Memory B cell (primary cell): Measurements from ENCODE around the gene TCF25.
"Not testable (repeated sequence)": the region's sequence is repeated elsewhere in the genome, so short reads cannot be mapped to it uniquely, and the experiment has no call there.

Source experiments
- ATAC-seq: fragments of 150-1000 bp; cut with Tn5 transposase; 2 replicates; pipeline ENCODE4 v1.10.0; 2021; ENCODE audit warnings: low read depth, mild to moderate bottlenecking, moderate library complexity
- DNase-seq, 2 donors: peaks; one replicate each; pipeline ENCODE4 v3.0.0; 2022; ENCODE audit warnings: low spot score in 2 of 2
- H3K27ac Mint-ChIP-seq: one replicate; pipeline ENCODE4 v1.8.0; 2022; ENCODE audit warnings: mild to moderate bottlenecking, moderate library complexity, mixed read lengths
- H3K27me3 Mint-ChIP-seq: one replicate; pipeline ENCODE4 v1.8.0; 2022; ENCODE audit warnings: mixed read lengths
- H3K36me3 Mint-ChIP-seq: one replicate; pipeline ENCODE4 v1.8.0; 2022; ENCODE audit warnings: mild to moderate bottlenecking, mixed read lengths
- H3K4me1 Mint-ChIP-seq: one replicate; pipeline ENCODE4 v1.8.0; 2022; ENCODE audit warnings: mixed read lengths
- H3K4me3 Mint-ChIP-seq: one replicate; pipeline ENCODE4 v1.8.0; 2022; ENCODE audit warnings: mild to moderate bottlenecking, moderate library complexity, mixed read lengths
- H3K9me3 Mint-ChIP-seq: one replicate; pipeline ENCODE4 v1.8.0; 2022; ENCODE audit warnings: mixed read lengths

The TCF25 gene

DNA sequence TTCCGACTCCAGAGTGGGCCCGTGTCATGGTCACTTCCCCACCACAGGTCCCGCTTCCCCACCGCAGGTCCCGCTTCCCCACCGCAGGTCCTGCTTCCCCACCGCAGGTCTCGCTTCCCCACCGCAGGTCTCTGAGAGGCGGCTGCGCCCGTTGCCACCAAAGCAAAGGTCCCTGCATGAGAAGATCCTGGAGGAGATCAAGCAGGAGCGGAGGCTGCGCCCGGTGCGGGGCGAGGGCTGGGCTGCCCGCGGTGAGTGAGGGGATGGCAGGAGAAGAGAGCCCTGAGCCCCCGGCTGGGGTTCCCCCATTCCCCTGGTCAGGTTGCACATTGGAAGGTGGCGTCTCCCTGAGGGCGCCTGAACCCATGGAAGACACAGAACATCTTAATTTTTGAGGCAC is 17.4 kb upstream of the TCF25 start:
- ATAC-seq (no peak), DNase-seq (no peak)
- Mint-ChIP-seq H3K9me3 (peaks cover 2% of the 10 kb centered on the region), H3K4me1 (peaks cover 5% of the 10 kb centered on the region), H3K4me3 (no peak overlapping the region), H3K36me3 (peaks cover 3% of the 10 kb centered on the region), H3K27me3 (peaks cover 20% of the 10 kb centered on the region), H3K27ac (no peak overlapping the region)

DNA sequence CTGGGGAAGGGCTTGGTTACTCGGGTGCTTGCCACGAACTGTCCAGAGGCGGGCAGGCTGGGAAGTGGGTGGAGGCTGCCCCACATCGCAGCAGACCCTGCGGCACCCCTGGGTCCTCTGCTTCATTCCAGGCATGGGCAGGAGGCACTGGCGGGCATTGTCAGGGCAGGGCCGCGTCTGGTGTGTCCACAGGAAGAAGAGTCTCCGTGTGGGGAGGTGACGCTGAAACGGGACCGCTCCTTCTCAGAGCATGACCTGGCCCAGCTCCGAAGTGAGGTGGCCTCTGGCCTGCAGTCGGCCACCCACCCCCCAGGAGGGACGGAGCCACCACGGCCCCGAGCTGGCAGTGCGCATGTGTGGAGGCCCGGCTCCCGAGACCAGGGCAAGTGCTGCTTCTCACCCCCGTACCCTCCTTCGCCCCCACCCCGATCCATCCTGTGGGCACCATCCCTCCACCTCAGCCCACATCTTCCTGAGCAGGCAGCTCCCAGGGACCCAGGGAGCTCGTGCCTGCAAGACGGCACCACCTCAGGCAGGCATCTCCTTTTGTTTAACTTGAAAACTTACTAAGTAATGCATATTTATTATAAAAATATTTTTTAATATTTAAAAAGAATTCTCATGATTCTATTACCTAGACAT is 14.3 kb upstream of the TCF25 start:
- no peak overlapping the region for H3K27ac Mint-ChIP-seq
- H3K4me3 Mint-ChIP-seq, result no peak overlapping the region
- no peaks in the 10 kb centered on the region for H3K9me3 Mint-ChIP-seq
- H3K4me1 Mint-ChIP-seq, result peaks cover 19% of the 10 kb centered on the region
- no peak for DNase-seq
- H3K36me3 Mint-ChIP-seq, result no peaks in the 10 kb centered on the region
- H3K27me3 Mint-ChIP-seq, result peaks cover 14% of the 10 kb centered on the region
- ATAC-seq, result no peak

DNA sequence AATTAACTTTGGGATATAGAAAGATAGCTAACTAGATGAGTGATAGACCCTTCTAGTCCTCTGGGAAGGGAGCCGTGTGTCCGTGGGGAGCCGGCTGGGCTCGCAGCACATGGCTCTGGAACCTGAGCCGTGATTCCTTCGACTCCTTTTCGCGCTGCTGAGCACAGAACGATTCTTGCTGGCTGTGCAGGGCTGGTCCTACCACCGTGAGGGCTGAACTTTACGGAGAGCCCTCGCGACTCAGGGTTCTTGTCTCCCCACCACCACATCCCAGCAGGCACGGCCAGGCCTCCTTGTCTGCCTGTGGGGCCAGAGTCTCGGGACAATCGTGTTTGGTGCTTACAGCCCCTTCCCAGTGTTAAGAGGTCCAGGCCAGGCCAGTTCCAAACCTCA is 13.8 kb upstream of the TCF25 start:
- DNase-seq, result no peak
- peaks cover 22% of the 10 kb centered on the region for H3K4me1 Mint-ChIP-seq
- H3K9me3 Mint-ChIP-seq, result no peaks in the 10 kb centered on the region
- peaks cover 12% of the 10 kb centered on the region for H3K27me3 Mint-ChIP-seq
- no peak overlapping the region for H3K27ac Mint-ChIP-seq
- ATAC-seq, result no peak
- no peaks in the 10 kb centered on the region for H3K36me3 Mint-ChIP-seq
- H3K4me3 Mint-ChIP-seq, result no peak overlapping the region

DNA sequence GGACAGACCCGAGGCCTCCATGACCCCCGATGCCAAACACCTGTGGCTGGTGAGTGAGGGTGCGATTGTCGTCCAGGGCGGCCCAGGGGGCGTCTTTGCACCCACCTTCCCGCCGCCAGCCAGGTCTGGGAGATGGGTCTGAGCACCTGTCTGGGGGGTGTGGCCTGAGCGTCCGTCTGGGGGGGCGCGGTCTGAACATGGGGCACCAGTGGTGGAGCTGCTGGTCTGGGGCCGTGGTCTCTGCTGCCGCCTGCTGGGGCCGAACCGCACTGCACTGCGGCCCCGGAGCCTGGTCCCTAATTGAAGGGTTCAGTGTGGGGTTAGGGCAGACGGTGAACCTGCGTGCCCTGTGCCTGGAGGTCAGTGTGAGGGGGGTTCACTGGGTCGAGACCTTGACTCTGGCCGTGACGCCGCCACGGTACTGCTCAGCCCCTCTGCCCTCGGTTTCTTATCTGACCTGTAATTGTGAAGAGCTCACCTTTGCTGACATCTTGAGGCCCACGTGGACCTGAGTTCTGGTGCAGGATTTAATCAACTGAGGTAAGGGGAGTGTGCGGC is 12.6 kb upstream of the TCF25 start:
- H3K9me3 Mint-ChIP-seq, result no peaks in the 10 kb centered on the region
- ATAC-seq (peak; percentile 86), DNase-seq (peak; percentile 87 to 92)
- no peak overlapping the region for H3K4me3 Mint-ChIP-seq
- no peaks in the 10 kb centered on the region for H3K36me3 Mint-ChIP-seq
- H3K27me3 Mint-ChIP-seq, result peaks cover 12% of the 10 kb centered on the region
- no peak overlapping the region for H3K27ac Mint-ChIP-seq
- H3K4me1 Mint-ChIP-seq, result peaks cover 24% of the 10 kb centered on the region

DNA sequence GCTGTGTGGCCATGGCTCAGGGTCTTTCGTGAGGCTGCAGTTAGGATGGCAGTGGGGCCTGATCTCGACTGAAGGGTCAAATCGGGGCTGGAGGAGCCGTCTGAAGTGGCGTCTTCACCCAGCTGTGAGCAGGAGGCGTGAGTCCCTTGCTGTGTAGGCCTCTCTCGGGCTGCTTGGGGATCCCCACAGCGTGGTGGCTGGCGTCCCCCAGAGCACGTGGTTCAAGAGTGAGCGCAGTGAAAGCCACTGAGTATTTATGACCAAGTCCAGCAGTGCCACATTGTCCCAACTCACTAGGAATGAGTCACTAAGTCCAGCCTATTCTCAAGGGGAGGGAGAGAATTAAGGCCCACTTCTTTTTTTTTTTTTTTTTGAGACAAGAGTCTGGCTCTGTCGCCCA is 11.7 kb upstream of the TCF25 start:
- DNase-seq, result no peak
- ATAC-seq, result no peak
- H3K27ac Mint-ChIP-seq, result no peak overlapping the region

DNA sequence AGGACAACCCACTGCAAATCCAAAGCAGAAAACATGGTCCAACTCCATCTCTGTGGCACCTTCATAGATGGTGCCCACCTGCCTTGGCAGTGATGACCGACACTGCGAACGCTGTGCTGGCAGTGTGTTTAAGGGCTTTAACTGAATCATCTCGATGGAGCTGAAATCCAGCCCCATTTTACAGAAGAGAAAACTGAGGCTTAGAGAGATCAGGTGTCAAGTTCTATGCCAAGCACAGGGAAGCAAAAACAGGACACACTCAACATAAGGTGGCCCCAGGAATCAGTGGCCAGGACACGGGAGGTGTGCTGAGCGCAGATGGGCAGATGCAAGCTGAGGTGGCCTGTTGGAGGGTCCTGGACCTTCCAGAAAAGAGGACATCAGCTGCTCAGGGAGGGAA is 10.7 kb upstream of the TCF25 start:
- ATAC-seq (no peak), DNase-seq (no peak)
- Mint-ChIP-seq H3K4me3 (no peak overlapping the region), H3K36me3 (no peaks in the 10 kb centered on the region), H3K27ac (no peak overlapping the region), H3K27me3 (peaks cover 12% of the 10 kb centered on the region), H3K9me3 (no peaks in the 10 kb centered on the region), H3K4me1 (peaks cover 24% of the 10 kb centered on the region)

More for the DNA sequence above, 11.7 kb upstream of the TCF25 start:
- Mint-ChIP-seq H3K4me3 (no peak overlapping the region), H3K9me3 (no peaks in the 10 kb centered on the region), H3K27me3 (peaks cover 12% of the 10 kb centered on the region), H3K36me3 (no peaks in the 10 kb centered on the region), H3K4me1 (peaks cover 24% of the 10 kb centered on the region)

DNA sequence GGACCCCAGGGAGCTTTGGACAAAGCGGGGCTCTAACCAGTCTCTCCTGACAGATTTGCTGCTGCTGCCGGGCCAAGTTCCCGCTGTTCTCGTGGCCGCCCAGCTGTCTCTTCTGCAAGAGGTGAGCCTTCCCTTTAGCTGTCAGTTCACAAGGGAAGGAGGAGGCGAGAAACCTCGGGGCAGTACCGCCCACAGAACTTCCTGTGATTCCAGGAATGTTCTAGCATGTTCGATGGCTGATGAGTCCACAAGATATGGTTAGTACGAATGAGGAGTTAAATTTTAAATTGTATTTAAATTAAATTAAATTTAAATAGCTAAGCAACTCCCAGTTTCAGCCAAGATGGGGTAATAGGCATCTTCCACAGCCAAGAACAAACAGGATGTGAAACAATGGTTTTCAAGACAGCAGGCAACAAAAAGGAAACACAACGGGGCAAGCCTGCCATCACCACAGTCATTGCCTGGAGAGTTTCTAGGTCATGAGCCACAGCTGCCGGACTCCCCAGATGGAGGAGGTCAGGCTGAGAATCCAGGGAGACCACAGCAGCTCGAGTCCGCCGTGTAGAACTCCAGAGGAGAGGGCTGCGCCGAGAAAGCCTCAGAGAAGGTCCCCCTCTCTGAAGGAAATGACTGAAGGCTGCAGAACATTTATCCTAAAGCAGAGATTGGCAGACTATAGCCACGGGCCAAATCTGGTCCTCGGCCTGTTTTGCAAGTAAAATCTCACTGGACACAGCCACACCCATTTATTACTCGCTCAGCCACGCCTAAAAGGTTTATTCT is 9.5 kb upstream of the TCF25 start:
- Mint-ChIP-seq H3K36me3 (no peaks in the 10 kb centered on the region), H3K27me3 (peaks cover 7% of the 10 kb centered on the region), H3K4me3 (peak overlapping the region; percentile 4), H3K4me1 (peaks cover 24% of the 10 kb centered on the region), H3K27ac (peak overlapping the region; percentile 24), H3K9me3 (no peaks in the 10 kb centered on the region)
- peak in 1 of 2 donors; percentile 30 for DNase-seq
- peak; percentile 72 for ATAC-seq

DNA sequence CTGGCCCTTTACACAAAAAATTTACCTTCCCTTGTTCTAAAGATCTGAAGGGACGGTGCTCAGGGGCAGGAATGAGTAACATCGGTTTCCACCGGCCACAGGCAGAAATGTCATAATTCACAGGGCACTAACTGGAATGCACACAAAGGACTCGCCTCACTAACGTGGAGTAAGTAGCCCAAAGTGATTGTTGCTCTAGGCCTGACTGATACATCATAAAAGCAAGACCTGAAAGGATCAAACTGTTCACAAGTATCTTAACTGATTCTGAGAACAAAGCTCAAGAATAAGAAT is 8.9 kb upstream of the TCF25 start:
- no peak for ATAC-seq
- Mint-ChIP-seq H3K9me3 (no peaks in the 10 kb centered on the region), H3K4me3 (no peak overlapping the region), H3K36me3 (no peaks in the 10 kb centered on the region), H3K27ac (no peak overlapping the region), H3K4me1 (peaks cover 24% of the 10 kb centered on the region), H3K27me3 (peaks cover 5% of the 10 kb centered on the region)
- no peak for DNase-seq

DNA sequence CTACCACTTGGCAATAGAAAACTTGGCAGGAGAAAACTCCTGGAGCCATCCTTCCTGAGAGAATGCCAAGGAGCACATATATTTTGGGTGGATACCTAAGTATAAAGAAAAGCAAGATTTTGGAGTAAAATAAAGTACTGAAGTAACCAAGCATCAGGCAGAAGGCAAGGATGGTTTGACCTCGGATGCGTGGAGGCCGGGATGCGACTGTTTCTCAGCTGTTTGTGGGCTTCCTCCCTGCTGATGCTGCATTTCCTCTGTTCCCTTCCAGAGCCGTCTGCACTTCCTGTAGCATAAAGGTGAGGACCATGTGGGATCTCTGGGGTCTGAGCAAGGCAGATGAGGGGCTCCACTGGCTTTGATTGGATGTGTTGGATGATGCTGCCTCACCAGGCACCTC is 5.5 kb upstream of the TCF25 start:
- no peak overlapping the region for H3K4me3 Mint-ChIP-seq
- H3K27me3 Mint-ChIP-seq, result no peaks in the 10 kb centered on the region
- H3K9me3 Mint-ChIP-seq, result no peaks in the 10 kb centered on the region
- ATAC-seq, result no peak
- no peak overlapping the region for H3K27ac Mint-ChIP-seq
- H3K36me3 Mint-ChIP-seq, result no peaks in the 10 kb centered on the region
- DNase-seq, result no peak
- H3K4me1 Mint-ChIP-seq, result peaks cover 17% of the 10 kb centered on the region

DNA sequence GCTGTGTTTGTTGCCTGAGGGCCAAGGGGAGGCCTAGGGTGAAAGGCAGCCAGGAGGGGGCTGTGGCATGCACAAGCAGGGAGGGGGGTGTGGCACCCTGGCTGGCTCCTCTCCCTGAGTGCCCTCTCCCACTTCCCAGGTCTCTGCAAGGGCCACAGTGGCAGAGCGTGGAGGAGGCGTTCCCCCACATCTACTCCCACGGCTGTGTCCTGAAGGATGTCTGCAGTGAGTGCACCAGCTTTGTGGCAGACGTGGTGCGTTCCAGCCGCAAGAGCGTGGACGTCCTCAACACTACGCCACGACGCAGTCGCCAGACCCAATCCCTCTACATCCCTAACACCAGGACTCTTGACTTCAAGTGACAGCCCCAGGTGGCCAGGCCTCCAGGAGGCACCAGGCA is 3.5 kb upstream of the TCF25 start:
- H3K27me3 Mint-ChIP-seq, result no peaks in the 10 kb centered on the region
- ATAC-seq, result no peak
- no peak overlapping the region for H3K4me3 Mint-ChIP-seq
- no peaks in the 10 kb centered on the region for H3K36me3 Mint-ChIP-seq
- peaks cover 3% of the 10 kb centered on the region for H3K4me1 Mint-ChIP-seq
- no peak for DNase-seq
- no peak overlapping the region for H3K27ac Mint-ChIP-seq
- no peaks in the 10 kb centered on the region for H3K9me3 Mint-ChIP-seq

DNA sequence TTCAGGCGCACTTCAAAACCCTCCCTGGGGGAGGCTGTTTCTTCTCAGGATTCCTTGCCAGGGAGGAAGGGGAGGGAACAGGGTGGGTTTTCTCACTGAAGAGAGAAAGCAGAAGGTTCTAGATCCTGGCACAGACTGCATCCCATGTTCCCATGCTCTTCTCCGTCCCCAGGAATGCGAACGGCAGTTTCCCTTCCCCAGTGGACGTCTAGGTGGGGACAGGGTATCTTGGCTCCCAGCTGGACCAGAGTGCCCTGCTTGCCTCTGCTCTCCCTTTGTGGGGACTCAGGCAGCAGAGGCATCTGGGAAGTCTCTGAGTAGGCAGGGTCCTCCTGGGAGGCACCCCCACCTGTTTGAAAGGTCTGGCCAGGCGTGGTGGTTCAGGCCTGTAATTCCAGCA is 3.0 kb upstream of the TCF25 start:
- no peak for DNase-seq
- Mint-ChIP-seq H3K27me3 (no peaks in the 10 kb centered on the region), H3K4me3 (no peak overlapping the region), H3K9me3 (peaks cover 2% of the 10 kb centered on the region), H3K4me1 (peaks cover 6% of the 10 kb centered on the region), H3K27ac (no peak overlapping the region), H3K36me3 (peaks cover 2% of the 10 kb centered on the region)
- ATAC-seq, result no peak

DNA sequence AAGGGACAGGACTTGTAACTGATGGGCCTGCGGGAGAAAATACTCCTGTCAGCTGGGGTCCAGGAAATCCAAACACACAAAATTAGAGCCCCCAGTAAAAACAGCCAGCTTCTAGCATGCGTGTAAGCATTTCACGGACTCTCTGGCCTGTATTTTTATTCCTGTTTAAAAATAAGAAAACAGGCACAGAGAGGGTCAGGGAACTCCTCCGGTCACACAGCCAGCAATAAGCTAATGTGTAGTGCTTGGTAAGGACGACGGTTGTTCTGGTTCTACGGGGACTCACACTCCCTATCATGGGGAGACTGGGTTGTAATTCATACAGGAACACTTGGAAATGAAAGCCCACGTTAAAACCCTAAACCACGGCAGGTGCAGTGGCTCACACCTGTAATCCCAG is 1.5 kb upstream of the TCF25 start:
- peaks cover 2% of the 10 kb centered on the region for H3K9me3 Mint-ChIP-seq
- no peaks in the 10 kb centered on the region for H3K27me3 Mint-ChIP-seq
- H3K36me3 Mint-ChIP-seq, result peaks cover 2% of the 10 kb centered on the region
- peaks cover 6% of the 10 kb centered on the region for H3K4me1 Mint-ChIP-seq
- no peak for ATAC-seq
- no peak overlapping the region for H3K4me3 Mint-ChIP-seq
- H3K27ac Mint-ChIP-seq, result no peak overlapping the region
- DNase-seq, result no peak

DNA sequence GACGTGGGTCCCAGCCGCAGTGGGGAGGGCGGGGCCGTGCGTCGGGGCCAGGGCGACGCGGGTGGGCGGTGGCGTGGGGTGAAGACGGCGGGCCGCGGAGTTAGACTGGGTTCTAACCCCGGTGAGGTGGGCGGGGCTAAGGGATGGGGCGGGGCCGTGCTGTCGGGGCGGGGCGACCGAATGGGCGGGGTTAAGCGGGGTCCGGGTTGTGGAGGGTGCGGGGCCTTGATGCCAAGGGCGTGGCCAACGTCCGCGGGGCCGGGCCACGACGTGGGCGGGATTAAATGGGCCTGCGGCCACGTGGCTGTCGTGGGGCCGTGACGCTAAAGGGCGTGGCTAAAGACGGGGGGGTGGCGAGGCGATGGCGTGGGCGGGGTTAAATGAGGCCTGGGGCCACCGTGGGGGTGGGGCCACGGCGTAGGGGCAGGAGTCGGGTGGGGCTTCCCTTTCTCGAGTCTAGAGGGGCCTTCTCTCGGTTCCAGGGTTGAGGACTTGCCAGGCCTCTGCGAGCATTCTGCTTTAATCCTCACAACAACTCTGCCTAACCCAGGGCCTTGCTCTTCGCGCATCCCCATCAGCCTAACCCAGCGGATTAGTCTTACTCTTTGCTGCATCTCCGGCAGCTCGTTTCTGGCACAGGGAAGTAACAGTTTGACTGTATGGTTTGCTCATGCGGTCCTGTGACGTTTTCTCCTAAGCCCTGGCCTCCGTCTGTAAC is 739 bp downstream of the TCF25 start:
- ATAC-seq (peak; percentile 77), DNase-seq (peak; percentile 99)
- peaks cover 8% of the 10 kb centered on the region for H3K36me3 Mint-ChIP-seq
- H3K4me1 Mint-ChIP-seq, result peaks cover 8% of the 10 kb centered on the region
- peak overlapping the region; percentile 97 for H3K4me3 Mint-ChIP-seq
- no peaks in the 10 kb centered on the region for H3K27me3 Mint-ChIP-seq
- H3K27ac Mint-ChIP-seq, result peak overlapping the region; percentile 99
- H3K9me3 Mint-ChIP-seq, result peaks cover 2% of the 10 kb centered on the region

DNA sequence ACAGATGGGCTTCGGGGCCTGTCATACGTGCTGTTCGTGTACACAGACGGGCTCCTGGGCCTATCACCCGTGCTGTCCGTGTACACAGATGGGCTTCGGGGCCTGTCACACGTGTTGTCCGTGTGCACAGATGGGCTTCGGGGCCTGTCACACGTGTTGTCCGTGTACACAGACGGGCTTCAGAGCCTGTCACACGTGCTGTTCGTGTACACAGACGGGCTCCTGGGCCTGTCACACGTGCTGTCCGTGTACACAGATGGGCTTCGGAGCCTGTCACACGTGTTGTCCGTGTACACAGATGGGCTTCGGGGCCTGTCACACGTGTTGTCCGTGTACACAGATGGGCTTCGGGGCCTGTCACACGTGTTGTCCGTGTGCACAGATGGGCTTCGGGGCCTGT is 5.7 kb downstream of the TCF25 start:
- H3K9me3 Mint-ChIP-seq, H3K27me3 Mint-ChIP-seq, DNase-seq, ATAC-seq, H3K4me3 Mint-ChIP-seq, H3K27ac Mint-ChIP-seq: not testable (repeated sequence)
- peaks cover 22% of the 10 kb centered on the region for H3K36me3 Mint-ChIP-seq
- H3K4me1 Mint-ChIP-seq, result peaks cover 14% of the 10 kb centered on the region
